Daoy (cell line): ENCODE data around the gene ASMT. TPM values are rescaled to one million over a fixed set of nuclear protein-coding genes. Genes with fewer than 3 reads are reported as not detected.

Source experiments
- total RNA-seq: library from RNA; depleted of rRNA; stranded (reverse); fragments of >200 nt; shearing (Covaris generic); gene quantifications from 2 replicates; pipeline ENCODE4 v1.2.3, GENCODE V29; 2014; rRNA removed

The ASMT gene
- total RNA-seq, 1 experiment from 2014 or later: not detected

Other genes starting within 250 kb of the ASMT start
- 47.6 and 77.5 TPM in 2 replicates for gene SLC25A6, start 222.9 kb upstream of the ASMT start, total RNA-seq
- 0.74 and 2.3 TPM in 2 replicates for gene ASMTL, start 162.2 kb upstream of the ASMT start, total RNA-seq
- gene P2RY8, start 77.9 kb upstream of the ASMT start, total RNA-seq: 0.11 TPM in 1 of 2 replicates, not detected in the other
- gene AKAP17A, start 23.5 kb upstream of the ASMT start, total RNA-seq: 14.8 and 16.7 TPM in 2 replicates